Measurements from ENCODE around the gene NAV2.
"Not testable (repeated sequence)": the region's sequence is repeated elsewhere in the genome, so short reads cannot be mapped to it uniquely, and the experiment has no call there.

NAV2 gene

GRCh38 chr11:20105427-20105826 lies 392.8 kb downstream of the NAV2 start:
- DNase-seq = no peak

- peak; percentile 26 for DNase-seq
These were observed 397.3 kb downstream of the NAV2 start for GRCh38 chr11:20109731-20110445.

- DNase-seq = peak; percentile 92
These were observed 398.5 kb downstream of the NAV2 start for GRCh38 chr11:20110908-20111669.

GRCh38 chr11:20111871-20112270 lies 399.2 kb downstream of the NAV2 start:
- DNase-seq = no peak

GRCh38 chr11:20112291-20113148 lies 399.9 kb downstream of the NAV2 start:
- DNase-seq = peak; percentile 88

- DNase-seq = no peak
These were observed 400.5 kb downstream of the NAV2 start for GRCh38 chr11:20113149-20113438.

- DNase-seq = no peak
These were observed 402.0 kb downstream of the NAV2 start for GRCh38 chr11:20114588-20114987.

- no peak for DNase-seq
These were observed 404.2 kb downstream of the NAV2 start for GRCh38 chr11:20116825-20117224.

- no peak for DNase-seq
These were observed 404.7 kb downstream of the NAV2 start for GRCh38 chr11:20117291-20117690.

GRCh38 chr11:20118209-20118608 lies 405.6 kb downstream of the NAV2 start:
- DNase-seq = no peak

- DNase-seq = no peak
These were observed 406.7 kb downstream of the NAV2 start for GRCh38 chr11:20119315-20119714.

GRCh38 chr11:20120134-20120925 lies 407.7 kb downstream of the NAV2 start:
- no peak for DNase-seq

GRCh38 chr11:20122131-20122530 lies 409.5 kb downstream of the NAV2 start:
- DNase-seq = no peak

GRCh38 chr11:20125927-20126326 lies 413.3 kb downstream of the NAV2 start:
- no peak for DNase-seq

- no peak for DNase-seq
These were observed 414.1 kb downstream of the NAV2 start for GRCh38 chr11:20126724-20127123.

- peak; percentile 87 for DNase-seq
These were observed 415.3 kb downstream of the NAV2 start for GRCh38 chr11:20127671-20128527.

- DNase-seq = not testable (repeated sequence)
These were observed 415.8 kb downstream of the NAV2 start for GRCh38 chr11:20128528-20128825.

GRCh38 chr11:20129665-20130064 lies 417.0 kb downstream of the NAV2 start:
- DNase-seq = no peak

GRCh38 chr11:20131788-20132666 lies 419.4 kb downstream of the NAV2 start:
- DNase-seq = peak; percentile 83

GRCh38 chr11:20132667-20133039 lies 420.0 kb downstream of the NAV2 start:
- no peak for DNase-seq
